ENCODE measurements around the gene CFHR1. TPM values are rescaled to one million over a fixed set of nuclear protein-coding genes. Genes with fewer than 3 reads are reported as not detected.
"Not testable (repeated sequence)": the region's sequence is repeated elsewhere in the genome, so short reads cannot be mapped to it uniquely, and the experiment has no call there.

Gene CFHR1
- total and polyA plus RNA-seq, 9 donors, result 0.30 to 1.5 (median 0.86) TPM; not detected in 3

- H3K4me3 ChIP-seq, result no peak overlapping the region
- no peak overlapping the region for H3K27ac ChIP-seq
- TF ChIP-seq CTCF (IDR thresholded peaks at IDR 0.05) (no peak), POLR2A (IDR thresholded peaks at IDR 0.05) (no peak), EP300 (IDR thresholded peaks at IDR 0.05) (no peak)
- intact Hi-C loops (cut with DNase I), result no loop called here
- no peak for DNase-seq
- H3K4me1 ChIP-seq (ENCODE audit: insufficient read depth), result no peaks in the 10 kb centered on the region
- H3K36me3 ChIP-seq, result no peaks in the 10 kb centered on the region
- no peaks in the 10 kb centered on the region for H3K9me3 ChIP-seq
- WGBS, 3 donors, result 93 to 96% (median 94%) methylated on average over 13 of the region's 13 CpGs
- no peaks in the 10 kb centered on the region for H3K27me3 ChIP-seq
Observed at GRCh38 chr1:196777603-196778002, 41.9 kb upstream of the CFHR1 start.

GRCh38 chr1:196779093-196779492 is 40.4 kb upstream of the CFHR1 start:
- no peak for DNase-seq
- Histone ChIP-seq H3K27ac (no peak overlapping the region), H3K9me3 (no peaks in the 10 kb centered on the region), H3K4me3 (no peak overlapping the region), H3K4me1 (ENCODE audit: insufficient read depth) (no peaks in the 10 kb centered on the region), H3K27me3 (no peaks in the 10 kb centered on the region), H3K36me3 (no peaks in the 10 kb centered on the region)
- TF ChIP-seq POLR2A (IDR thresholded peaks at IDR 0.05) (no peak), CTCF (IDR thresholded peaks at IDR 0.05) (no peak), EP300 (IDR thresholded peaks at IDR 0.05) (no peak)
- WGBS, 3 donors, result 93 to 96% (median 93%) methylated on average over 1 of the region's 1 CpG
- intact Hi-C loops (cut with DNase I), result no loop called here

- 86 to 94% methylated on average over 1 of the region's 1 CpG; no CpG with 5 or more reads in 1 of the 3 donors for WGBS, 3 donors
Observed at GRCh38 chr1:196791252-196791651, 28.3 kb upstream of the CFHR1 start.

GRCh38 chr1:196794103-196794502 is 25.4 kb upstream of the CFHR1 start:
- H3K9me3 ChIP-seq; intact Hi-C loops (cut with DNase I); DNase-seq; H3K4me1 ChIP-seq (ENCODE audit: insufficient read depth); H3K27me3 ChIP-seq; H3K27ac ChIP-seq; H3K36me3 ChIP-seq; H3K4me3 ChIP-seq: not testable (repeated sequence)
- WGBS, 3 donors, result 42 to 51% (median 50%) methylated on average over 4 of the region's 4 CpGs

More at GRCh38 chr1:196791252-196791651, 28.3 kb upstream of the CFHR1 start:
- intact Hi-C loops (cut with DNase I); H3K27ac ChIP-seq; H3K36me3 ChIP-seq; H3K27me3 ChIP-seq; DNase-seq; H3K4me1 ChIP-seq (ENCODE audit: insufficient read depth); H3K4me3 ChIP-seq; H3K9me3 ChIP-seq: not testable (repeated sequence)

- WGBS, 3 donors, result 17 to 51% (median 25%) methylated on average over 2 of the region's 2 CpGs
- Histone ChIP-seq H3K4me1 (ENCODE audit: insufficient read depth) (no peaks in the 10 kb centered on the region), H3K36me3 (no peaks in the 10 kb centered on the region), H3K27me3 (no peaks in the 10 kb centered on the region), H3K9me3 (no peaks in the 10 kb centered on the region), H3K27ac (no peak overlapping the region), H3K4me3 (no peak overlapping the region)
- intact Hi-C loops (cut with DNase I), result no loop called here
- TF ChIP-seq CTCF (IDR thresholded peaks at IDR 0.05) (no peak), POLR2A (IDR thresholded peaks at IDR 0.05) (no peak), EP300 (IDR thresholded peaks at IDR 0.05) (no peak)
- DNase-seq, result no peak
Observed at GRCh38 chr1:196797891-196798290, 21.6 kb upstream of the CFHR1 start.

- H3K36me3 ChIP-seq; H3K4me1 ChIP-seq (ENCODE audit: insufficient read depth); H3K9me3 ChIP-seq; H3K27me3 ChIP-seq; H3K27ac ChIP-seq; DNase-seq; H3K4me3 ChIP-seq; intact Hi-C loops (cut with DNase I): not testable (repeated sequence)
- WGBS, 3 donors, result 70 to 84% (median 76%) methylated on average over 1 of the region's 1 CpG
Observed at GRCh38 chr1:196801920-196802319, 17.6 kb upstream of the CFHR1 start.

Measured in ovary (tissue), 9 donors.